DLD1 (cell line): Measurements from ENCODE around the gene FUT8.

Experiments
- in situ Hi-C: cut with HindIII; loops from 2 replicates; pipeline ENCODE4 v1.10.0; 2017; ENCODE audit warnings: low sequenced_read_pairs

The FUT8 gene

DNA sequence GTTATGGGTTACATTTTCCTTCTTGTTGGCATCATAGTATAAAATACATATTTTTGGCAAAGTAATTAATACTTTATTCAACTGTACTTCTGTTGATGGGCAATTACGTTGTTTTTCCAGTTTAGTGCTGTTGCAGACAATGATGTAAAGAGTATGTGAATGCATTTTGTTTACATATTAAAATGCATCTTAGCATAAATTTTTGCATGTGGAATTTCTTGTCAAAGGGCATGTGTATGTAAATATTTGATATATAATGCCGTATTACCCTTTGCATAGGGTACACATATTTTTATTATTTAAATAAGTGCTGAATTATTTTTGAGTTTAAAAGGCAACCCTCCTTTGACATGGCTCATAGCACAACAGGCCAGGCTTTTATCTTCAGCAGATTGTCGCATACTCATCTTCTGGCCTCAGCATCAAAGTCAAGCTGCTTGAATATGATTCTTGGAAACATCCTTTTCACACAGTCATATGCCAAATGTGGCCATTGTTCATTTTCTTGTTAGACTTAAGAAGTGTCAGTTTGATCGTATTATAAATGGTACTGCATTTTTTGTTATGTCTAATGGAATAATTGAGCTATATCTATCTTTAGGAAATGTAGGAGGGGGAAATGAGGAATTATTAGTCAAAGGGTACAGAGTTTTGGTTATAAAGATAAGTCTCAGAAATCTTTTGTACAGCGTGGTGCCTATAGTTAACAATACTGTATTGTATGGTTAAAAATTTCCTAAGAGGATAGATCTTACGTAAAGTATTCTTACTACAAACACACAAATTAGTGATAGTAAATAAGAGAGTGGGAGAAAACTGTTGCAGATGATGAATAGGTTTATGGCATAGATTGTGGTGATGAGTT lies 138.5 kb downstream of the FUT8 start:
- in situ Hi-C loops: no loop called here

DNA sequence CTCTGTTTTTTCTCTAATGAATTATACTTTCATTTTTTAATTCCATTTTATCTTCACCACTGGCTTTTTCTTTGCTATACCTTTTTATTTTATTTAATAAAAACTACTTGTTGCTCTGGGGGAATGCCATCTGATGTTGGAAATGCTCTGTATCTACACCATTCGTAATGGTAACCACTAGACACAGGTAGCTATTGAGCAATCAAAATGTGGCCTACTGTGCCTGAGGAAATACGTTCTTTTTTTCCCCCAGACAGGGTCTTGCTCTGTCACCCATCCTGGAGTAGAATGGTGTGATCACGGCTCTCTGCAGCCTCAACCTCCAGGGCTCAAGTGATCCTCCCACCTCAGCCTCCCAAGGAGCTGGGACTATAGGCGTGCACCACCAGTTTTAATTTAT lies 140.2 kb downstream of the FUT8 start:
- in situ Hi-C loops: no loop called here

GRCh38 chr14:65554837-65555236 lies 142.3 kb downstream of the FUT8 start:
- in situ Hi-C loops: no loop called here

- in situ Hi-C loops: no loop called here
These were observed 142.8 kb downstream of the FUT8 start for GRCh38 chr14:65555358-65555757.

GRCh38 chr14:65558363-65558762 lies 145.8 kb downstream of the FUT8 start:
- in situ Hi-C loops: no loop called here

- in situ Hi-C loops: no loop called here
These were observed 148.0 kb downstream of the FUT8 start for GRCh38 chr14:65560340-65561027.

DNA sequence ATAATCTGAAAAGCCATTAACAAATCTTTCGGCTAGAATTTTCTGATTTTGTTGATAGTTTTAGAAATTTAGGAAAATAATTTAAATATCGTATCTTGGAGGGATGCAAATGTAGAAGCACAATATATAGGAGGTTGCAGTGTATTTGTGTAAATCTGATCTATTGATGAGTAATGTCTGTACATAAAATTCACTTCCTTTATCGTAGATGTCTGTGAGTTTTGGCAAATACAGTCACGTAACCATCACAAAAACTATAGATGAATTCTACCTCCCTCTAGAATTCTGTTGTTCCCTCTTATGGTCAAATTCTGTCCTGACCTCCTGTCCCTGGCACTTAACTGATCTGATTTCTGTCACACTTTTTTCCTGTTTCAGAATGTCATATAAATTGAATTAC lies 151.8 kb downstream of the FUT8 start:
- in situ Hi-C loops: no loop called here

- in situ Hi-C loops: no loop called here
These were observed 153.4 kb downstream of the FUT8 start for GRCh38 chr14:65565948-65566347.

DNA sequence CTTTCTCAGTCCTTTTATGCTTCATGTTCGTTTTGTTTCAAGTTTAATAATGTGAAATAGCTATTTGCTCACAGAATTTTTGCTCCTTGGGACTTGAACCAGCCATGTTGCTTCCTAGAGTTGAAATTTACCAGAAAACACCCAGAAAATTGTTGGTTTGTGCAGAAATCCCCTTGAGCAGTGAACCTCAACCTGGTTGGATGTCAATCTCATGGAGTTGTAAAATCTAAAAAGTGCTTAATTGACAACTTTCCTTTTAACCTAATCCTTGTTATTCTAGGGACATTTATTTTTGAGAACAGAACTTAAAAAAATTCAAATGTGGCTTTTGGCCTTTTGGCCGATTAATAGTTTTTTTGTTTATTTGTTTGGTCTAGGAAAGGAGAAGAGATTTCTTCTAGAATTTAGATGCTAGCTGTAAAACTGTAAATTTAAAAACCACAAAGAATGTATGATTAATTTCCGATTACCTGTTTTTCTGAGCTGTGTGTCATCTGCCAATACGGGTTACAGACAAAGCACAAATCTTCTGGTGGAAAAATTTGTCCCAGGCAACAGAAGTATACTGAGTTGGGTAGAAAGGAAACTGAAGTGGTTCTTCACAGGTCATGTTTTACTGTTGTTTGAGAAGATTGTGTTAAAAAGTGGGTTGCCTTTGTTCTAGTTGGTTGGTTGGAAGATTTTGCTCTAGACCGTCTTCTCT lies 154.4 kb downstream of the FUT8 start:
- in situ Hi-C loops: no loop called here

DNA sequence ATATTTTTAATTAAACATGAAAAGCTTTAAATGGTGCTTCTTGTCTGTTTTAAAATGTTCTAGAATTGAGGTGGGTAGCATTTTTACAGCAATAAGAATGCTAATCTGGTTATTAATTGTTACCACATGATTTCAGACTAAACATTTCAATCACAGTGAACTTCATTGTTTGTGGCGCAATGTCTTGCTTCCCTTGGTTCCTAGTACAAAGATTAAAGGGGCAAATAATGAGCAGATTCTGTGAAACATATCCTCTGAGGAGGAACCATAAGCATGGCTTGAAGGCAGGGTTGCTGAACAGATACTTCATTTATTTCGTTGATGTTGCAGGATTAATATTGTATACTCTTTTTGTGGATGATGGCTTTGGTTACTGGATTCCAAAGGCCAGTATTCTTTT lies 162.1 kb downstream of the FUT8 start:
- in situ Hi-C loops: no loop called here

- in situ Hi-C loops: no loop called here
These were observed 162.9 kb downstream of the FUT8 start for GRCh38 chr14:65575389-65575788.

DNA sequence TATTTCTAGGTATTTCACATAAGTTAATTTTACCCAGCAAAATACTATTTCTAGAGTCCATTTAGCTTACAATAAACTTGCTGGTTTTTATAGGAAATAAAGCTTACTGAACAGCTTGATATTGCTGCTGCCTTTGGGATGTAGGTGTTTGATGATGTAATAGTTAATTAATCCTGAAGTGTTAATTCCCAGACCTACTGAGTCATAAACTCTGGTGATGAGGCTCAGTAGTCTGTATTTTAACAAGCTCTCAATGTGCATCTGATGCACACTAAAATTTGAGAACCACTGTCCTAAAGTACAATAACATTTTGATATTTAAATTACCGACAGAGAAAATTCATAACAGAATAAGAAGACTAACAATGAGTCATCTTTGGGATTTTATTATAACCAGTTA lies 168.4 kb downstream of the FUT8 start:
- in situ Hi-C loops: no loop called here

DNA sequence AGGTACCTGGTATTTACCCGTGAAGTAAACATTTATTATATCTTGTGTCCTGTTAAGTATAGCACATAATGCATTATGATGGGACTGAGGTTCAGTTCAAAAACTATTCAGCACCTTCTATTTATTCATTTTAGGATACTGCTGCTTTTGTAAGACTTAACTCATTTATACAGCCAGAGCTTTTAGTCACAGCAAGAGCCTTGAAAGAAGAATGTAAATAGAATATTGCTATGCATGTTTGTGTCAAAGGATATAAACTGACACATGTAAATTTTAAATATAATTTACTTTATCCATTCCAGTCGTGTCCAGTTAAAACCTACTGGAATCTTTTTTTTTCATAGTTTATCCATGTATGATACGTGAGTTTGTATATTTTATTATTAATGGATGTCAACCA lies 168.8 kb downstream of the FUT8 start:
- in situ Hi-C loops: no loop called here

DNA sequence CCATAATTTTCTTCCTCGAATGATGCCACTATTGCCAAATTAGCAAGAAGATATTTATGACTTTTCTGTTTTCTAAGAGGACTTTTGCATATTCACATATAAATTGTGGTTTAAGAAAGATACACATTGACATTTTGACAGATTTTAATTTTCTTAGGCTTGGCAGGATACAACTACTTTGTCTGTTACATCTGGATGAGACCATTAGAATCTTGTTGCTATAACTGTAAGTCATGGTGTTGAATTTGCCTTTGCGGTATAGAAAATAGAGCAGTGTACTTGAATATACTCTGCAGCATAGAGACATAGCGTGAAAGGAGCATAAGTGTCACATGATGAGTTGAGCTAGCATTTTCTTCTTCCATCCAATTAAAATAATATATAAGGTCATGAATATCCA lies 169.3 kb downstream of the FUT8 start:
- in situ Hi-C loops: no loop called here

DNA sequence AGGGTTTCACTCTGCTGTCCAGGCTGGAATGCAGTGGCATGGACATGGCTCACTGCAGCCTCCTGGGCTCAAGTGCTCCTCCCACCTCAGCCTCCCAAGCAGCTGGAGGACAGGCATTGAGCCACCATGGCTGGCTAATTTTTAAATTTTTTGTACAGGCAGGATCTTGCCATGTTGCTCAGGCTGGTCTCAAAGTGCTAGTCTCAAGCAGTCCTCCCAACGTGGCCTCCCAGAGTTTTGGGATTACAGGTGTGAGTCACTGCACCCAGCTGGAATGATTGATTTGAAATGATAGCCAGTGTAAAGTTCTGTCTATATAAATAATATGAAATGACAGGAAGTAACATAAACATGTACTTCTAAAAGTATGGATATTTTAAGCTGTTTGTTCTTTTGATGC lies 172.7 kb downstream of the FUT8 start:
- in situ Hi-C loops: no loop called here

DNA sequence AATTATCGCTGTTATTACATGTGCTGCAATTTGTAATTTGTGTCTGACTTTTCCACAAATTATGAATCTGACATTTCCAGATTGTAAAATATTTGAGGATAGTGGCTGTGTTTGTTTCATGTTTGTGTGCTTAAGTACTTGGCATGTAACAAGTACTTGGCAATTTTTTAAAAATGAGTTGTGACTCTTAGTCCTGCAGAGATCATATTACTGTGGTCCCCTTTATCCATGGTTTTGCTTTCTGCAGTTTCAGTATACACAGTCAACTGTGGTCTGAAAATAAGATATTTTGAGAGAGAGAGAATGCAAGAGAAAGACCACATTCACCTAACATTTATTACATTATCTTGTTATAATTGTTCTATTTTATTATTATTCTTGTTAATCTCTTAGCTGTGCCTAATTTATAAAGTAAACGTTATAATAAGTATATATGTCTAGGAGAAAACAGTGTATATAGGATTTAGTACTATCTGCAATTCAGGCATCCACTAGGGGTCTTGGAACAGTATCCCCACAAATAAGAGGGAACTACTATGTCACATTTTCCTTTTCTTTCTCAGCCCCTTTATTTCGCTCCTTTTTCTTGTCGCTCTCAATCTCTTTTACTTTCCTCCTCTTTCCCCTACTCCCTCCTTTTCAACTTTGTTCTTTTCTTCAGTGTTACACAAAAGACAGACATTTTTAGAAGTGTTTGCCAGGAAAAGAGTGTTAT lies 176.1 kb downstream of the FUT8 start:
- in situ Hi-C loops: no loop called here

DNA sequence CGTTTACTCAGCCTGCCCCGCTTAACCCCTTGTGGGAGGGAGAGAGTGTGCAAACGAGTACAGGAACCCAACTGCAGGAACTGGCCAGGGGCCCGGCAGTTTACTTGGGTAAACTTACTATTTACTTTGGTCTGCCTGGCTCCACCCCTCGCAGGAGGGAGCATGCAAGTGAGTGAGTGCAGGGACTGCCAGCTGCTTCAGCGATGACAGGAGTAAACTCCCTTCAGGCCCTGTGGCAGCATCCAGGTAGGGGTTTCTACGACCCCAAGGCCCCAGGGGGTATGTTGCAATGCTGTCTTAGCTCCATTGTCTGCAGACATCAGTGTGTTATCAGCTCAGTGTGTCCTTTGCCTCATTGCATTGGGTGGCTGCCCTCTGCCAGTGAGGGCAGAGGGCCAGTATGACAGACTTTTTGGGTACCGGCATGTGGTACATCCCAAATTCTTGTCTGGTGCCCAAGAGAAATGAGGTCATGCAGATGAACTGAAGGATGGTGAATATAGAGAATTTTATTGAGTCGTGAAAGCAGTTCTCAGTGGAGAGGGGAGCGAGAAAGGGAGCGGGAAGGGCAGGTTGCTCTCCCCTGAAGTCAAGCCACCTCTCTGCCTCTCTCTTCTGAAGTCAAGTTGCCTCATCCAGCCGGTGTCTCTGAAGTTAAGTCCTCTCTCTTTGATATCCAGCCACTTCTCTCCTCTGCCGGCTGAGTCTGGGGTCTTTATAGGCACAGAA lies 181.8 kb downstream of the FUT8 start:
- in situ Hi-C loops: no loop called here

GRCh38 chr14:65594882-65595237 lies 182.3 kb downstream of the FUT8 start:
- in situ Hi-C loops: no loop called here

DNA sequence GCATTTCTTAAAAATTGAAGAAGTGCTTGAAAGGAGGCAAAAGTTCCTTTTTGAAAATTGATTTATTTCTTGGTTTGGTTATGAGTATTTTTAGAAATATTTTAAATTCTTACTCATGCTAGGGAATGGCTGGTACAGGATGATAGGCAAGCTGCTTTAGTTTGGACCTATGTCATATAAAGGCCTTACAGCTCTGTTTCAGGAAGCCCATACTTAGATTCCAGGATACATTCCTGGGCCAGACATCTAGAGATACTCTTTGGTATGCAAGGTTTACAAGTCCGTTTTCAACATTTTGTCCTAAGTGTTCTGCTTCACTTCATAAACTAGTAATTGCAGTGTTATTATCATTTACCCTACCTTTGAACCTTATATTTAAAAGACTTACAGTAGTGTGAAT lies 186.8 kb downstream of the FUT8 start:
- in situ Hi-C loops: no loop called here

DNA sequence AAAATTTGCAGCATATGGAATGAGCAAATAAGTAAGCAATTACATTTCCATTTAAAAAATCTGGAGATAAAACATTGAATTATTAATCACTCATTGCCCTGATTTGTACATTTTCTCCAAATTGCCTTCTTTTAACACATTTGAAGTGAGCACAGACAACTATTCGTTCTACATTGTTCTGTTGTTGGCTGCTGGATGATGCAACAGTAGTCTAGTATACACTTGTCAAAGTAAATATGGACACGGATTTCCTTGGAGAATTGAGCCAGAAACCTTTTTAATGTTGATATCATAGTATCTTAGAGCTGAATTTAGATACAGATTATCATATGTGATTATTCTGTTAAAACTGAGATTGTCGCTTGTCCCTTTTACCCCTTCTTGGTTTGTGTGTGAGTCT lies 188.2 kb downstream of the FUT8 start:
- in situ Hi-C loops: no loop called here

- in situ Hi-C loops: no loop called here
These were observed 192.0 kb downstream of the FUT8 start for GRCh38 chr14:65604535-65604934.
